BLaER1 treated with 17β-estradiol and CSF1 and Interleukin-3, amounts not matched to agents 10 nM and 100 nM (cell line): ENCODE measurements around the gene CDK5R1.

Source experiments
- H3K27ac ChIP-seq, 11 experiments: shearing (Covaris generic); formaldehyde crosslinking; 2 replicates each; pipeline ENCODE4 v1.8.1; 2022
- H3K27me3 ChIP-seq, 11 experiments: shearing (Covaris generic); formaldehyde crosslinking; 2 replicates each; pipeline ENCODE4 v1.8.1; 2022
- H3K36me3 ChIP-seq, 11 experiments: shearing (Covaris generic); formaldehyde crosslinking; 2 replicates each; pipeline ENCODE4 v1.8.1; 2022
- H3K4me1 ChIP-seq, 10 experiments: shearing (Covaris generic); formaldehyde crosslinking; 2 replicates each; pipeline ENCODE4 v1.8.1; 2022
- H3K4me2 ChIP-seq, 11 experiments: shearing (Covaris generic); formaldehyde crosslinking; 2 replicates each; pipeline ENCODE4 v1.8.1; 2022
- H3K4me3 ChIP-seq, 10 experiments: shearing (Covaris generic); formaldehyde crosslinking; 2 replicates each; pipeline ENCODE4 v1.8.1; 2022
- H3K9ac ChIP-seq, 11 experiments: shearing (Covaris generic); formaldehyde crosslinking; 2 replicates each; pipeline ENCODE4 v1.8.1; 2022
- H3K9me3 ChIP-seq, 11 experiments: shearing (Covaris generic); formaldehyde crosslinking; replicated peaks in 1 of 11; 2 replicates each; pipeline ENCODE4 v1.8.1; 2022
- H4K20me1 ChIP-seq, 11 experiments: shearing (Covaris generic); formaldehyde crosslinking; 2 replicates each; pipeline ENCODE4 v1.8.1; 2022
- Cebpa-rat ChIP-seq, 11 experiments: shearing (Covaris generic); IDR thresholded peaks; 2 replicates each; pipeline ENCODE4 v1.8.1; 2022

CDK5R1 gene

GRCh38 chr17:32527146-32527545 is 40.4 kb downstream of the CDK5R1 start:
- H3K4me2 ChIP-seq: peak overlapping the region in 6 of 11 experiments; percentile 10 to 76 (median 24); a peak in 6 of 22 replicates
- H3K27me3 ChIP-seq: no peaks in the 10 kb centered on the region
- H3K4me1 ChIP-seq: peaks cover 11 to 79% (median 68%) of the 10 kb centered on the region in 10 experiments; a peak in 18 of 20 replicates
- no peak for TF ChIP-seq Cebpa-rat (IDR thresholded peaks at IDR 0.05)
- no peak overlapping the region for H3K4me3 ChIP-seq
- no peaks in the 10 kb centered on the region for H4K20me1 ChIP-seq
- no peak overlapping the region for H3K9ac ChIP-seq
- H3K9me3 ChIP-seq: no peaks in the 10 kb centered on the region
- no peaks in the 10 kb centered on the region for H3K36me3 ChIP-seq
- peak overlapping the region in 1 of 11 experiments; percentile 17; a peak in 1 of 22 replicates for H3K27ac ChIP-seq

DNA sequence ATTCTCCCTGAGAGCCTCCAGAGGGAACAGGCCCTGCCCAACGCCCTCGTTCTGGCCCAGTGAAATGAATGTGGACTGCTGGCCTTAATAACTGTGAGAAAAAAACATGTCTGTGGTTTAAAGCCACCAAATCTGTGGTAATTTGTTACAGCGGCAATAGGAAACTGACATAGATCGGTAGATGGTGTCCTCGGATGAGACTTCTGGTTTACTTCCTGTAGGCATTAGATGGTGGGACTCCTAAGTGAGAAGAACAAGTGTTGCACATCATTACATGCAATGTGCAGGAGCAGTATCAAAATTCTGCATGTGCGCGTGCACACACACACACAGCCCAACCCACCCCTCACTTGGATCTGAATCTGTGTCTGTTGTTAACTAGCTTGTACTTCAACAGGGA is 42.0 kb downstream of the CDK5R1 start:
- Histone ChIP-seq H3K4me2 (peak overlapping the region in 9 of 11 experiments; percentile 27 to 73 (median 57); a peak in 17 of 22 replicates), H4K20me1 (no peaks in the 10 kb centered on the region), H3K27ac (peak overlapping the region in 2 of 11 experiments; percentile 15 to 17; a peak in 2 of 22 replicates), H3K9me3 (no peaks in the 10 kb centered on the region), H3K9ac (no peak overlapping the region; a peak in 1 of 22 replicates), H3K27me3 (no peaks in the 10 kb centered on the region), H3K36me3 (no peaks in the 10 kb centered on the region), H3K4me3 (no peak overlapping the region), H3K4me1 (peaks cover 2 to 62% (median 52%) of the 10 kb centered on the region in 10 experiments; a peak in 18 of 20 replicates)
- TF ChIP-seq Cebpa-rat (IDR thresholded peaks at IDR 0.05): no peak

DNA sequence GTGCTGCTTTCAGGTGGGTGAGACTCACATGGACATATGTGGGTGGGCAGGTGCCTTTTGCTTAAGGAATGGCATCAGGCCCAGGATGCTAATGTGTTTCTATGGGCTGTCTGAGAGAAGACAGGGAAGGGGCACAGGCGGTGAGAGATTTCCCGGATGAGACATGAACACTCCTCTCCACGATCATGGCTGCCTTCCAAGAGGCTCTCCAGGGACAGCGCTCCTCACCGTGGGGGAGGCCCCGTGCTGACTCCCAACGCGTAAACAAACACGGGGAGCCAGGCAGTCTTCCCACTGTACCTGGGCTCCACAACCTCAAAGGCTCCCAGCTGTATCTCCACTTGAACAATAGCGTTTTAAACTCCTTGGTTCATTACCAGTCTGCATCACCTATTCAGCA is 42.8 kb downstream of the CDK5R1 start:
- no peak overlapping the region for H3K27ac ChIP-seq

GRCh38 chr17:32533296-32533695 is 46.5 kb downstream of the CDK5R1 start:
- Histone ChIP-seq H3K4me2 (no peak overlapping the region), H3K9me3 (no peaks in the 10 kb centered on the region), H3K4me1 (peaks cover 13 to 27% (median 19%) of the 10 kb centered on the region in 10 experiments), H4K20me1 (no peaks in the 10 kb centered on the region), H3K27ac (no peak overlapping the region), H3K9ac (no peak overlapping the region), H3K27me3 (no peaks in the 10 kb centered on the region), H3K4me3 (no peak overlapping the region), H3K36me3 (no peaks in the 10 kb centered on the region)
- no peak for TF ChIP-seq Cebpa-rat (IDR thresholded peaks at IDR 0.05)

More for the DNA sequence above, 42.8 kb downstream of the CDK5R1 start:
- no peak for TF ChIP-seq Cebpa-rat (IDR thresholded peaks at IDR 0.05)
- no peaks in the 10 kb centered on the region for H3K27me3 ChIP-seq
- no peaks in the 10 kb centered on the region for H3K9me3 ChIP-seq
- peak overlapping the region in 7 of 11 experiments; percentile 27 to 73 (median 62); a peak in 11 of 22 replicates for H3K4me2 ChIP-seq
- H3K4me1 ChIP-seq: peaks cover 0 to 54% (median 44%) of the 10 kb centered on the region in 10 experiments; a peak in 16 of 20 replicates
- H3K4me3 ChIP-seq: no peak overlapping the region
- no peaks in the 10 kb centered on the region for H3K36me3 ChIP-seq
- H3K9ac ChIP-seq: no peak overlapping the region
- no peaks in the 10 kb centered on the region for H4K20me1 ChIP-seq

DNA sequence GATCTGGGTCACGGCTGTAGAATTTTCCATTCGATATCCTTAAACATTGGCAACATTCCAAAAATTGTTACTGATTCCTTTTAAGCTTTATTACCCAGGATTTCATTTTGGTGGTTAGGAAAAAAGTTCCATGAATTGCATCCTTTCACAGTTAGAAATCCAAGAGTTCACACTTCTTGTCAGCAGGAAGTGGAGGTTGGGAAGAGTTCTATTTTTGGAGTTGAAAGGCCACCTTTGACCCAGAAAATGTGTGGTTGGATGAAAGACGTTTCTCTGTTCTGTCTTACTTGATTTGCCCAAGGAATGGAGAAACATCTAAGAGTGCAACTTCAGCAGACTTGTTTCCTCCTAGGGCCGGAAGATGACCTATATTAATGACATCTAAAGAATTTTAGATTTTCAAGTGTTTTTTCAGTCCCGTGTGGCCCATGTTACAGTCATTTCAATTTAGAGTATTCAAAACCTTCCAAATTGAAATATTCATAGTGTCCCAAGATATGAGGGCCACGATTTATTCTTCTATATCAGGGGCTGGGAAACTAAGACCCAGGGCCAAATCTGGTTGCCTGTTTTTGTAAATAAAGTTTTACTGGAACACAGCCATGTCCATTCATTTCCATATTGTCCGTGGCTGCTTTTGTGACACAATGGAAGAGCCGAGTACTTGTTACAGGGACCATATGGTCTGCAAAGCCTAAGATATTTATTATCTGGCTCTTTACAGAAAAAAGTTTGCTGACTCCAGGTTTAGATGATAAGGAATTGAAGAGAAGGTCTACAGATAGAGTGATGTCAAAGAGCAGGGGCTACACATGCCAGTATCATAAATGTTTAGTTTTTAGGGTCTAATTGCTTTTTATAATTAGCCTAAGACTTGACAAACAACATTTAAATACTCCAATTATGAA is 50.2 kb downstream of the CDK5R1 start:
- Histone ChIP-seq H3K9ac (no peak overlapping the region), H3K9me3 (no peaks in the 10 kb centered on the region), H3K4me3 (no peak overlapping the region), H3K27me3 (no peaks in the 10 kb centered on the region), H3K27ac (peak overlapping the region in 1 of 11 experiments; percentile 52; a peak in 4 of 22 replicates), H3K4me2 (peak overlapping the region in 8 of 11 experiments; percentile 3 to 62 (median 32); a peak in 12 of 22 replicates), H4K20me1 (no peaks in the 10 kb centered on the region), H3K36me3 (no peaks in the 10 kb centered on the region), H3K4me1 (peaks cover 0 to 17% (median 8%) of the 10 kb centered on the region in 10 experiments; a peak in 14 of 20 replicates)
- no peak for TF ChIP-seq Cebpa-rat (IDR thresholded peaks at IDR 0.05)
